HG03064 (cell line): Measurements from ENCODE around the gene PRKCQ.

ENCODE experiments used
- ATAC-seq: cut with Tn5 transposase; IDR thresholded peaks from one replicate; pipeline ENCODE4 v1.9.1; 2021; ENCODE audit warnings: low read depth; ENCODE audit not compliant: unreplicated experiment

The PRKCQ gene

DNA sequence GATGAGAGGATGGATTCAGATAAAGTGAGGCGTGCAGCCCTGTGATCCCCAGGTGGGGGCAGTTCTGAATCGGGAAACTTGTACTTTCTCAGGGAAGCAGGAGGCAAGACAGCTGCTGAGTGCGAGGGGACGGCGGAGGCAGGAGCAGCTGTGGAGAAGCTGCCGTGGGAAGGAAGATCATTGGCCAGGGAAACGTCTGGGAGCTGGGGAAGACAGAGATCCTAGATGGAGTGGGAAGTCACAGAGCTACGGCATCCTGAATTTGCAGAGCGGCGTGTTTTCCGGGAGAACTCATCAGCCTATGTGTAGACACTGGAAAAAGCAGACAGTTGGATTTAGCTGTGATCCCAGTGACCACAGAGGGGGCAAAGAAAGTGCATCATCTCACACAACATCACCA lies 9.2 kb downstream of the PRKCQ start:
- ATAC-seq = no peak

DNA sequence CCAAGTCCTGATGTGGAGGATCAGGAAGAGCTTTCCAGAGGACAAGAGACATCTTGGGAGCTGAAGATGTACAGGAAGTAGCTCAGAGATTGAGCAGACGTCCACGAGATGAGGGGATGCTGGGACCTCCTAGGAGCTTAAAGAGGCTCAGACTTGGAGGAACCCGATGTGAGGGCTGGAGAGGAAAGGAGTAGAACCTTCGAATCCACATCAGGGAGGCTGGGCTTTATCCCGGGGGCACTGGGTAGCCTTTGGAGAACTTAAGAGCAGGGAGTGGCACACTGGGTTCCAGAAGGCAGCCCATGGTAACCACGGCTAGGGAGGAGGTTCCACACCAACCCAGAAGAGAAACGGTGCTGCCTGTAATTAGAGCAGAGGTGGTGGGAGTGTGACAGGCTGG lies 10.8 kb downstream of the PRKCQ start:
- ATAC-seq = no peak

DNA sequence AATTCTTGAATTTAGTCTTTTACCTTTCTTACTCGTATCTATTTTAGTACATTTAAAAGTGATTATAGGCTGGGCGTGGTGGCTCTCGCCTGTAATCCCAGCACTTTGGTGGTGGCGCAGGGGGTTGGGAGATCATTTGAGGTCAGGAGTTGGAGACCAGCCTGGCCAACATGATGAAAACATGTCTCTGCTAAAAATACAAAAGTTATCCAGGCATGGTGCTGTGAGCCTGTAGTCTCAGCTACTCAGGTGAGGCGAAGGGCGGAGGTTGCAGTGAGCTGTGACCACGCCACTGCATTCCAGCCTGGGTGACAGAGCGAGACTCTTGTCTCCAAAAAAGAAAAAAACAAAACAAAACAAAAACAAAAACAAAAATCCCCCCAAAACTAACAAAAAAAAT lies 12.2 kb downstream of the PRKCQ start:
- ATAC-seq = no peak

GRCh38 chr10:6567203-6567703 lies 12.8 kb downstream of the PRKCQ start:
- no peak for ATAC-seq

GRCh38 chr10:6565588-6565987 lies 14.5 kb downstream of the PRKCQ start:
- no peak for ATAC-seq

- ATAC-seq = no peak
These were observed 15.7 kb downstream of the PRKCQ start for GRCh38 chr10:6564367-6564766.

GRCh38 chr10:6563731-6564130 lies 16.3 kb downstream of the PRKCQ start:
- no peak for ATAC-seq

DNA sequence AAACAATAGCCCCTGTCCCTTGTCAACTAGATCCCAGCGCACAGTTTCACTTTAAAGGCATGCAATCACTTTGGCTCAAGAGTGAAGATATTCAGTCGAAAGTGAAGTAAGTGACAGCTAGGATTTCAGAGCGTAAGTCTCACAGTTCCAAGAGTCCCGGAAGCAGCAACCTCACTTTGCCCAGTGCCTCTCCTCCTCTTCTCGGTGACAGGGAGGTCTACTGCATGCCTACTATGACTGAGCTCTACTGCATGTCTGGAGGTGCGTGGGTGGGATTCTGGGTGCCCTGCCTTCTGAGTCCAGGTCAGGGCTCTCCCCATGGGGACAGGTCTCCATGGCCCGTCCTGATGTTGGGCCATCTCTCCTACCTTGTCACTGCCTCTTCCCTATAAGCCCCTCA lies 17.0 kb downstream of the PRKCQ start:
- no peak for ATAC-seq

DNA sequence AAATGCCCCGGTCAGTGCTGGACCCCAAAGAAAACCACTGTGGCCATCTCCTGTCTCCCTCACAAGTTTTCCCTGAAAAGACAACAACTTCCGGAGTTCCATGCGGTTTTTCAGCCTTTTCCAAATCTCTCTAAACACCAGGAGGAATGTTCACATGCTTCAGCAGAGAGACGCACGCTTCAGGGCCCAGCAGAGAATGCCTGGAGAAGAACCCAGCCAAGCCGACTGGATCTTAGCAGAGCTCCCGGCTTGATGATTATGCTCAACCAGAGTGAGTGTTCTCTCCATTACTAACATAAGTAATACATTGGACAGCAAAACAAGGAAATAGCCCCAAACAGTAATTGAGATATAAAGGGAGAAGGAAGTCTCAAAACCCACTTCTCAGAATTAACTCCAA lies 17.9 kb downstream of the PRKCQ start:
- no peak for ATAC-seq

GRCh38 chr10:6561552-6561951 lies 18.5 kb downstream of the PRKCQ start:
- no peak for ATAC-seq

DNA sequence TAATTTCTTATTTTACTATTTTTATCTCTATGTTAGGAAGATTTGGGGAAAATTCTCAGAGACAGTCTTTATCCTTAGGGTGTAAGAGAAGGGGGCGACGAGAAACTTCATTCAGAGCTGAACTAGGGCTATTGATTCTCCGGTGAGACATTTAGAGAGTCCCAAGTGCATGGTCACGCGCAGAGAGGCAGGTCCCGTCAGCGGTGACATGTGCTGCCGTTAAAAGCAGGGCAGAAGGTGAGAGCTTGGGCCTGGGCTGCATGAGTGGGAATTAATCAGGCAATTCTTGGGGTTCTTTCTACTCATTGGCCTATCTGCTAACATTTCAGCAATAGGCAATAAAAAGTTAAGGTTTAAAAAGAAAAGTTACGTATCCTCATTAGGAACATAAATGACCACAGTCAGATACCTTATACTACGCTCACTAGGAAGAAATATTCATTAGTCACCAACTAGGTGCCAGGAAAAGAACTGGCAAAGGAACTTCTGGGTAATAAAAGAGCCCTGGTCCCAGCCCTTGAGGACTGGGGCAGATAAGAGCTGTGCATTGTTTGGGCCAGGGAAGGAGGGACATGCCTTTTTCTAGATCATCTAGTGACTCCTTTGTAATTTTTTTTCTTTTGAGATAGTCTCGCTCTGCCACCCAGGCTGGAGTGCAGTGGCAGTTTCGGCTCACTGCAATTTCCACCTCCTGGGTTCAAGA lies 21.2 kb downstream of the PRKCQ start:
- no peak for ATAC-seq

DNA sequence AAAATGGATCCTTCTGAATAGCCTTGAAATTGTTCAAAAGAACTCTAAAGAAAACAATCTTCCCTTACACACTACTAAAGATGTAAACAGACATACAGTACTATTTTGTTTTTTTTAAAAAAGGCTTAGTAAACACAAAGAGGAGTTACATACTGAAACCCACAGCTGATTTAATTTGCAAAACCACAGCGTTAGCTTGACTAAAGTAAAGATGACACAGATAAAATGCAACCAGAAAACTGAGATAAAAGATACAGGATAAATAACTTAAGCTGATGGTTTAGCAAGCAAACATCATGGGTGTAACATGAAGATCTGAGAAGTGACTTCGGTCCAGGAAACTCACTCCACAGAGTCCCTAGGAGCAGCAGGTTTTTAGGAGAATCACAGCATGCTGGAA lies 21.8 kb downstream of the PRKCQ start:
- ATAC-seq = no peak

GRCh38 chr10:6553937-6554336 lies 26.1 kb downstream of the PRKCQ start:
- ATAC-seq = no peak

DNA sequence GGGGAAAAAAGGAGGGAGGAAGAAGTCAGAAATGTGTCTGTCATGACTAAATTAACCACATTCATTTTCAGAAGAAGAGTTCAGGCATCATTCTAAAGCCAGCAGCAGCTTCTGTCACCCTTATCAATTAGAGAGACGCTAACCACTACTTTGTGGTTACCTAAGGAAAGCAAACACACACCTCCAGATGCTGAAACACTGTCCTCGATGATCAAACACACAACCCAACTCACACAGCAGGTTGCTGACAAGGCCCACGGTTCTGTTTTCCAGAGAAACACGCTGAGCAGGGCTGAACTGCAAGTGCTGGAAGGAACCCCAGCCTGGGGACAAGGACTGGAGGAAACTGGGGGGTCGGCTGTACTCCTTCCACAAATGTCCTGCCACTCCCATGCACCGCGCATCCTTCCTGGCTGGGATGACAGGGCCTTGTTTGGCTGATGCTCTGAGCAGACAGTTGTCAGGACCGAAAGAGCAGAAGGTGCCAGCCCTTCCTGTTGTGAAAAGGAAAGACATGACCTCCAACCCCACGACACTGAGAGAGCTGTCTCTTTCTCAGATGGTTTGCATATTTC lies 36.6 kb downstream of the PRKCQ start:
- no peak for ATAC-seq

DNA sequence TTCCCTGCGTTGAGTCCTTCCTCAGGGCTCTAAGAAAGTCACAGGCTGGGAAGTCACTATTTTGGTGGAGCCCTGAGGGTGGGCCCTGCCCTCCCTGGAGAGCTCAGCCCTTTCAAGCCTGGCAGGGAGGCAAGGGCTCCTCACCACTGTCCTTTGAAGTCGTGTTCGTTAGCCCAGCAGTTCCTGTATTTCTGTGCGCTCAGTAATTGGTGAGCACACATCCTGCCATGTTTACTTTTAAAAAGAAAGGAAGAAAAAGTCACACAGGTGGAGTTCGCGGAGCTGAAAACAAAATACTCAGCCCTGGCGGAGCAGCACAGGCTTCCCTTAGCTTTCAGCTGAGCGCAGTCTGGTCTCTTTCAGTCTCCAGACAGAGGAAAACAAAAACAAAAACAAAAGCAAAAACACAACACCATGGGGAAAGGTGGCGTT lies 37.1 kb downstream of the PRKCQ start:
- ATAC-seq = no peak

DNA sequence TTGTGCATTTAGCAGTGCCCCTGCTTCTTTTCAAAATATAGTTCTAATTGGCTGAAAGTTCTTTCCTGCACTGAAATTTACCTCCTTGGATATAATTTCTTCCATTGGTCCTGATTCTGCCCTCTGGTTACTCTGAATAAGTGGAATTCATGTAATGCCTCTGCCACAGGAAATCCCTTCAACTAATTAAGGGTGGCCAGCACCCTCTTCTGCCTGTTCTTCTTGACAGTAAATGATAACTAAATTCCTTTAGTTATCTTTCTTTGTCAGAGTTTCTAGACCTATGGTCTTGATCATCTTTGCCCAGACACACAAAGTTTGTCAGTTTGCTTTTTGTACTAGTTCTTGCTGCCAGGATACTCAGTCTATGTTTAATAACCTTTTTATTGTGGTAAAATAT lies 40.2 kb downstream of the PRKCQ start:
- ATAC-seq = no peak

DNA sequence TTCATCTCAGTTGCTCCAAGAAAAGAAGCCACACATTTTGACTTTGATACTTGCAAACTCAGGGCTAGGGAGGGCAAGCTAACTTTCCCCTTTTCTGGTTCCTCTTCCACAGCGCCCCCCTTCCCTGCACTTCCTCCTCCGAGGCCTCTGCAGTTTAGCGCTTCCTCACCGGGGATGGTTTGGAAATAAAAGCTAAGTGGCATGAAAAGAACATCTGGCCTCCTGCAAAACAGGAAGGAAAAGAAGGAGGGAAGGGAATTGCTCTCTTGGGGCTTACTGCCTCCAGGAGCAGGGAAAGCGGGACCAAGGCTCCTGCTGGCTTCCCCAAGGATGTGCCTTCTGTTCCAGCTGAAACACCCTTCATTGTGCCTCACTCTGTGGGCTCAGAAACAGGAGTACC lies 42.3 kb downstream of the PRKCQ start:
- ATAC-seq = no peak

DNA sequence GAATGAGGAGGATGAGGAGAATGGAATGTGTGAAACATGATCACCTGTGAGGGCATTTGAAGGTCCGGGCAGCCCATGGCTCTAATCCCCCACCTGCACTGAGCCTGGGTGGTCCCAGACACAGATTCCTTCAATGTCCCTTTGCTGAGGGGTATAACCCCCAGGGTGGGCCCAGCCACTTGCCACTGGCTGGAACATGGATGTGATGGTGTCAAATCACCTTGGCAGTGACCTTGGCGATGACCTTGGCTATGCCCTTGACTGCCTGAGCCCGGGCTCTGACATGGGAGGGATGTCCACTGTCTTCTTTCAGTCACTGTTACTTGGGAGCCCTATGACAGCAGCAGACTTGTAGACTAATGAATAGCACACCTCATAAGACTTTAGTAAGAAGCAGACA lies 44.0 kb downstream of the PRKCQ start:
- ATAC-seq = no peak

DNA sequence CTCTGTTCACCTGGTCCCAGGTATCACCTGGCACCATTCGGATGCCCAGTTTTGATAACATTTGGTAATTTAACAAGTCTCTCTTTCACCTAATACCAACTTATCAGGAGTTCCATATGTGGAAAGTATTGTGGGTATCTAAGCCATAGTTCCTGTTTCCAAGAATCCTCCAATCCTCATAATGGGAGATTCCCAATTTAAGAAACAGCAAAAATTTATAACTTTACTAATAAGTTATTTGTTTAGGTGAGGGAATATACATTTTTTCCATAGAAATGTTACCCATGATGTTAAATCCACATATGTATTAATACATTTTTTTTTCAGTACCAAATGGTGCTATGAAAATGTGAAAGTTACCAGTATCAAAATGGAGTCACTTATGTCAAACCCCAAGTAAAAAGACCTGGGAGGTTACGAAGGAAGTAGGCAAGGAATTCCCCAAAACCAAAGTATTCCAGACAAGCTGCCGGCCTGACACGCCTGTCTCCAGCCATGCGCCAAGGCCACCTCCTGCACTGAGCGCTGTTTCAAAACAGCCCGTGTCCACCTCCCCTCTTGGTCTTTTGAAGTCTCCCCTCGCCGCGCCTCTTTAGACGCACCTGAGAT lies 44.8 kb downstream of the PRKCQ start:
- ATAC-seq = no peak

- no peak for ATAC-seq
These were observed 47.8 kb downstream of the PRKCQ start for GRCh38 chr10:6532321-6532720.

DNA sequence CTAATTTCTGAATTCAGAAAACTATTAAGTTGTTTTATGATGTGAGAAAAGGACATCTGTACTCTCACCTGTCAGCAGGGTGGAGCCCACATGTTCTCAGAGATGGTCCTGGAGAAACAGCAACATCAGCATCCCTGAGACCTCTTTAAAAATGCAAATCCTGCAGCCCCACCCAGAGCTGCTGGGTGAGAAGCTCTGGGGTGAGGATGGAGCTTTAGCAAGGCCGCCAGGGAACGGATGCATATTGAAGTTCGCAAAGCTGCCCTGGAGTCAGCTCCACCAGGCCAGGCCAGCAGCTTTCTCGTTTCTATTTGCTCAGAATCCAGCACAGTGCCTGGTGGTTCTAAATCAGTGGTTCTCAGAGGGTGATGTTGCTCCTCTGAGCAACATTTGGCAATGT lies 49.1 kb downstream of the PRKCQ start:
- no peak for ATAC-seq

DNA sequence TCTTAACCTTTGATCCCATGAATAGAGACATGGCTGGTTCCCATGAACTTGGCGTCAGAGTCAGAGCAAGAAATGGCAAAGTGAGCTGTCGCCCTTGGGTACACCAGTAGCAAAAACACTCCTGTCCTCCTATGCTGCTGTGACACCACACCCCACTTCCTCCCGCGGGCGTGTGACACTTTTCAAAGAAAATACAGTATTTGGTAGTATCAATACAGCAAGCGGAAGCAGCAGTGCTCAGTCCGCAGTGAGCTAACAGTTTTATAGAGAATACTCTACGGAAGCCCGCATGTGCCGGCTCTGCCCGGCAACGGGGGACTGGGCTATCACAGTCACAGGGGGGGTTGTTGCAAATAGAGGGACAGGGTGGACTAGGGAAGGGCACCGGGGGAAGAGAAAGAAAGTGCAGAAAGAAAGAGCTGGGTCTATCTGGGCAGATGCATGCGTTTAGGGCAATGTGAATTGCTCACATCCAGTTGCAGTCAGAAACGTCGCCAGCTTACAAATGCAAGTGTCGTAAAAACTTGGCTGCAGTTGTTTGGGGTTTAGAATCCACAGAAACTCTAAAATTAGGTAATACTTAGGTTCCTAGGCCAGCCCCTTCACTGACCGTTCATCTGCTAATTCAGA lies 49.8 kb downstream of the PRKCQ start:
- ATAC-seq = no peak
